HG03097 (cell line): ENCODE measurements around the gene TRUB2.

ENCODE experiments used
- ATAC-seq: cut with Tn5 transposase; IDR thresholded peaks from one replicate; pipeline ENCODE4 v1.9.1; 2021; ENCODE audit not compliant: unreplicated experiment, low FRiP score

TRUB2 gene

DNA sequence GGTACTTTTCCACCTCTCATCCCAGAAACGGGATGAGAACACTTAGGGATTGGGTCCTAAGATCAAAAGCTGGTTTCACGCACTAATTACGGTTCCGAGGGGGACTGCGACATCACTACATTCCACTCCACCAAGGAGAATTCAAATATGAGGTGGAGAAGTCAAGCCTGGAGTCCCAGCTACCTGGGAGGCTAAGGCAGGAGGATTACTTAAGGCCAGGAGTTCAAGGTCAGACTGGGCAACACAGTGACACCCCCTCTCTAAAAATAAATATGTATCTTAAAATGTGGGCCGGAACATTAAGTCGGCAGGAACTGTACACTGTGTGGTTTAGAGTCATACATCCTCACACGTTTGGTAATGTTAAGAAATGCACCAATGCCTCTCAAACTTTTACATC is 48.0 kb downstream of the TRUB2 start:
- ATAC-seq, result no peak

DNA sequence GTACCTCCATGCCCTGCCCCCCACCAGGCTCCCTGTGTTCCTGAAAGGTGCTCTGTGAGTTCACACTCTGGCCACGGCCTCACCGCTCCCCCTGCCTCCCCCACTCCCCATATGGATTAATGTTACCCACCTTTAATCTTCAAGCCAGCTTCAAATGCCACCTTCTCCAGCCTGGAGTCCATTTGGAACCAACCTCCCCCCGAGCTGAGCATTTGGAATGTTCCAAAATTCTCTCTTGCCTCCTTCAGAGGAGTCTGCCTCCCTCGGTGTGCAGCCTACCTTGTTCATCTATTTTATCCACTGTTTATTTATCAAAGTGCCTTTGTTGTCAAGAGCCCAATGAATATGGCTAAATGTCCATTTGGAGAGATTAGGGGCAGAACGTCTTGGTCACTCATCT is 50.7 kb downstream of the TRUB2 start:
- ATAC-seq, result no peak

DNA sequence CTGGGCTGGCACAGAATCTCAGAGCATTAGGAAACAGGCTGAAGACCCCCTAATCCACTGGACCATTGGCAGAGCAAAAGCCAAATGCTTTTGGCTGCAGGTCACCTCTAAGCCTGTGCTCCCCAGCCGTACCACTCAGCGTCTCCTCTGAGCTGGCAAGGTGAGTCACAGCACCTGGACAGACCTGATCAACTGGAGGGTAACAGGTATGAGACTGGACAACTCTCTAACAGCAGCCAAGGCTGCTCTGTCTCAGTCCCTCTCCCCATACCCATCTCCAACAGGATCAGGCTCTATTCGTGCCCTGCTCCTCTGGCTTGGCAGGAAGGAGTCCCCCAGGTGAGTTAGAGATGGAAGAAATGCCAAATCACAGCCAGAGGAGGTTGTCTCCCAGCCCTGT is 51.1 kb downstream of the TRUB2 start:
- no peak for ATAC-seq

DNA sequence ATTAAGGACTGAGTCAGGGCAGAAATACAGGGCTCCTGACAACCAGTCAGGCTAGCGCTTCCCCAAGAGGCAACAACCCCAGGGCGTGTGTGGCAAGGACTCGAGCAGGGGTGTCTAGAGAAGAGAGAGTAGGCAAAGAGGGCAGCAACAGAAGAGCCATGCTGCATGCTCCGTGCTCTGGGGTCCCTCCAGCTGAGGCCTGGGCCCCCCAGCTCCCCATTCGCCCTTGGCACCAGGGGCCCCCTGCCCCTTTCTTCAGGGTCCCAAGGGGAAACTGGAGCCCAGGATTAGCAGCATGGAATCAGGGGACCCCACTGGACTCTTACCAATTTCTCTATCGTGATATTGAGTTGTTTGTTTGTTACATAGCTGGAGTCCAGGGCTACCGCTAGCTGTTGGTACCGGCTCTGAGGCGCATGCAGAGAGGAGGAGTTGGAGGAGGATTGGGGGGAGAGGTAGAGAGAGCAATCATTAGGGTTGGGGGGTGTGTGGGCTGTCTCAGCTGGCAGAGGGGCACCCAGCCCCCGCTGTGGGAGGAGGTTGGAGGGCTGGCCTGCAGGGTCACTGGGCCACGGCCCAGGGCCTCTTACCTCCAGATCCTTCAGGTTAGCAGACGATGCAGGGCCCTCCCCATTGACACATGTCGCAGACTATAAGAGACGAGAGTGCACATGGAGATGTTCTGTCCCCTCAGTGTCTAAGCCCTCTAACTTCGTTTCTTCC is 55.2 kb downstream of the TRUB2 start:
- no peak for ATAC-seq

DNA sequence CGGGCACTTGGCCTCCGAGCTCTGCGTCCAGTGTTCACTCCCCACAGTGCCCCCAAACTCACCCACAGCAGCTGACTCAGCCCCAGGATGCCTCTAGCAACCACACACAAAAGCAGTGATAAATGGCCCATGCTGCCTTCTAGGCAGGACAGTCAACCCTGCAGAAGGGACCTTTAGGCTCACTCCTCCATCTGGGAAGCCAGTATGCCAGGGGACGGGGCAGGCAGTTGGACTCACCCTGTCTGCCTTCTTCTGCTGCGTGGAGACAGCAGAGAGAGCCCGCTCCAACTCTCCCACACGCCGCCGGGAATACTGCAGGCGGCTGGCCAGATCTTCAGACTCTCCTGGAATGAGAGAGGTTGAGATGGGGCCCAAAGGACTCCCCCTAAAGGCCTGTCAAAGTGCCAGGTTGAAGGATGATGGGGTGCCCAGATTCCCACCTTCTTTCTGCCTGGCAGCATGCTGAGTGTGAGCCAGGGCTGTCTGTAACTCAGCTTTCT is 56.8 kb downstream of the TRUB2 start:
- ATAC-seq, result no peak

DNA sequence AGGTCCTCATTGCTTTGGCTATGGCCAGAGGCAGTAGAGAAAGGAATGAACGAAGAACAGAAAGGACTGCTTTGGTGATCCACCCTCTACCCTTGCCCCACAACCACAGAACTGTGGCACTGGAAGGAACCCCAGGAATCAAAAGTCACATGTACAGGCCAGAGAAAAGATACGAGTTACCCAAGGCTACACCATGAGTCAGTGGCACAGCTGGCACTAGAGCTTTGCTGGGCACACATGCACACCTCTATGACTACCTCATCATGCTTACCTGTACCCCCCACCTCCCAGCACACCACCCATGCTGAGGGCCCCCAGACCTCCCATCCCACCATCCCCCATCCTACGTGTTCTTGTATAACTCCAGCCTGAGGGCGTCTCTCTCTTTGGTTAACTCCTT is 59.6 kb downstream of the TRUB2 start:
- ATAC-seq, result no peak

DNA sequence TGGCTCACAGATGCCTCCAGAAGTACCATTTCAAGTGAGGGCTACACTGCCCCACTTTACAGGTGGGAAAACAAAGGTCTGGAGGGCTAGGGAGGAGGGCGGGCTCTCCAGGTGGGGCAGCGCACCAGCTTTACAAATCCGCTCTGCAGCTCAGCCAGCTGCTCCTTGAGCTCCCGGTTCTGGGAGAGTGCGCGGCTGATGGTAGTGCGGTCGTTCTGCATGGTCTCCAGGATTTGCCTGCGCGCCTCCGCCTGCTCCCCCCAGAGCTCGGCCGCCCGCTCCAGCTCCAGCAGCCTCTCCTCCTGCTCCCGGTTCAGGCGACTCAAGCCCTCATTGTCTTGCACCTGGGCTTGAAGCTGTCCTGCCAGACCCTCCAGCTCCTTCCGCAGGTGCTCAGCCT is 61.9 kb downstream of the TRUB2 start:
- no peak for ATAC-seq

DNA sequence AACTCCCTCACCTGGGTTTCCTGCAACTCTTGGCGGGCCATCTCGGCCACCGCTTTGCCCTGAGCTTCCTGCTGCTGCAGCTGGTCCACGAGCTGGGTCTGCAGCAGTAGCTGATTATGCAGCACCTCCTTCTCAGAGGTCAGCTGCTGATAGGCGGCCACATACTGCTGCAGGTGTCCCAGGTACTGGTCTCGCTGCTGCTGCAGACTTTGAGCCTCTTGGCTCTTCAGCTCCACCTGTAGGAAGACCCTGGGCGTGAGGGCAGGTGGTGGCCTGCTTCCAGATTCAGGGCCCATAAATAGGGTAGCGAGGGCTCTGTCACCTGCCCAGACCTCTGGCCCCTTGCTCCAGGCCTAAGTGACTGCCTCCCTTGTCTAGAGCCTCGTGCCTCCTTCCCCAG is 63.1 kb downstream of the TRUB2 start:
- no peak for ATAC-seq

DNA sequence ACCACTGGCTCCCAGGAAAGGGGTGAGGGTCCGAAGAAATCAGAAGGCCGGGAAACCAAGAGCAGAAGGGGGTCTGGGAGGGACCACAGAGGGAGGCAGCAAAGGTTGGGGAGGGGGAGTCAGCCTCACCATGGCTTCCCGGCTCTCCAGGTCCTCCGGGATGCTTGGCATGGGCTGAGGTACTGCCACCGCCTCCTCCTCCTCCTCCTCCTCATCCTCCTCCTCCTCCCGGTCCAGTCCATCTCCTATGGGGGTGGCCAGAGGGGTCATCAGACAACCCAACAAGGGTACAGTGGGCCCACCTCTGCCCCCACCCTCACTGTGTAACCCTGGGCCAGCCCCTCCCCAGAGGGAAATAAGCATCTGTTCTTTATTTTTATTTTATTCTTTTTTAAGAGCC is 63.9 kb downstream of the TRUB2 start:
- no peak for ATAC-seq

DNA sequence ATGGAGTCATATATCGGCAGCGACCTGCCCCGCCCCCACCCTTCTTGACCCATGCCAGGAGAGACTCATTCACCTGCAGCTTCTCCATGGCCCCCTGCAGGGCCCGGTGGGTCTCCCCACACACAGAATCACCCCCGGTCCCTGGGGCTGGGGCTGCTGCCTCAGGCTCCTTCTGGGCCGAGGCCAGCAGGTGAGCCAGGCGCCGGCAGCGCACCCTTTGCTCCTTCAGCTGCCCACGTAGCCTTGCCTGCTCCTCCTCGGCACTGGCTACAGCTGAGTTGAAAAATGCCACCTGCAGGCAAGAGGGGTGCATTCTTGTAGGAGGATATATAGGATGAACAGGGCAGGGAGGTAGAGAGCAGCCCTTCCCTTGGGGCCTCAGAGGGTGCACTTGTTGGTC is 64.3 kb downstream of the TRUB2 start:
- no peak for ATAC-seq

DNA sequence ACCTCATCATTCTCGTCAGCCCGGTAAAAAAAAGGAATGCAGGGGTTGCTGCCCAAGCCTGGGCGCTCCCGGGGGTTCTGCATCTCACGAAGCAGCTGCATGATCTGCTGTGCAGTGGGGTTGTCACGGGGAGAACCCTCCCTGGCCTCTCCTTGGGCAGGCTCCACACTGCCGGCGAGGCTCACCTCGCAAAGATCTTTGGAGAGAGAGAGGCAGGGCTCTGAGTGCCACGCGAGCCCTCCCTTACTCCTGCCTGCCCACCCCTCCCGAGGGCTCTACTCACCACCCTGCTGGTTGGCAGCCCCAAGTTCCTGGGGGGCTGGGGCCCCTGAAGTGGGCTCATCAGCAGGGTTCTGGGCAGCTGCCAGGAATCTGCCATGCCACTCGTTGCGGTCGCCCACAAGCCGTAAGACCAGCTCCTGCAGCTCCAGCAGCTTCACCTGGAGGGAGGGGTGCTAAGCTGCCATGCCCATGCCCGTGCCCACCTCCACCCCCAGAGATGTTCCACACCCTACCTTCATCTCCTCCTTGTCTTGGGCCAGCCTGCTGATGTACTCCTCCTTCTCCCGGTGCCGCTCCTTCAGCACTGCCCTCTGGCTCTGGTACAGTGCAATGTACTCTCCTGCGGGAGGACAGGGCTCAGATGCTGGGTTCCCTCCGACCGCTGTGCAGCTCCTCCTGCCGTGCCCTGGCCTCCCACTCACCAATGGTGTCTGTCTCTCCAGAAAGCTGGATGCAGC is 65.0 kb downstream of the TRUB2 start:
- no peak for ATAC-seq
